A673 (cell line): ENCODE measurements around the gene SHROOM3. TPM values are rescaled to one million over a fixed set of nuclear protein-coding genes. Genes with fewer than 3 reads are reported as not detected.

ENCODE experiments used
- BruUV-seq: library from RNA; stranded (reverse); fragments of 400-500 nt; replicated peaks from 2 replicates; lab custom pipeline; 2021; lab: Mats Ljungman, UMichigan
- CTCF ChIA-PET: fragments of 300-600 bp; sonication (Branson Sonifier 250); formaldehyde crosslinking; loops from one replicate; lab custom pipeline; 2022; ENCODE audit warnings: antibody characterized with exemption; lab: Charles Lee
- POLR2A ChIA-PET: fragments of 300-600 bp; sonication (Branson Sonifier 250); formaldehyde crosslinking; loops from one replicate; lab custom pipeline; 2022; ENCODE audit warnings: antibody characterized with exemption; ENCODE audit not compliant: low non-redundant PET; lab: Charles Lee
- DNase-seq: peaks from one replicate; pipeline ENCODE4 v3.0.0-alpha.2; 2015; ENCODE audit warnings: low spot score
- H3K27ac ChIP-seq: fragments of 200-600 bp; sonication (generic); 2 replicates; pipeline ENCODE4 v1.5.1; 2016; ENCODE audit warnings: mixed run types, low read depth, mild to moderate bottlenecking, mixed read lengths, antibody characterized with exemption, low read length; ENCODE audit not compliant: poor library complexity, severe bottlenecking
- H3K27me3 ChIP-seq: fragments of 200-600 bp; sonication (generic); replicated peaks from 2 replicates; pipeline ENCODE4 v1.6.1; 2017; ENCODE audit warnings: mixed run types, low read depth, mild to moderate bottlenecking, mixed read lengths, antibody characterized with exemption, low read length; ENCODE audit not compliant: insufficient read depth, poor library complexity
- H3K36me3 ChIP-seq: fragments of 200-600 bp; sonication (generic); 2 replicates; pipeline ENCODE4 v1.6.1; 2016; ENCODE audit warnings: mixed run types, mild to moderate bottlenecking, mixed read lengths, antibody characterized with exemption, low read length; ENCODE audit not compliant: insufficient read depth, poor library complexity, severe bottlenecking
- H3K4me1 ChIP-seq: fragments of 200-600 bp; sonication (generic); 2 replicates; pipeline ENCODE4 v1.6.1; 2017; ENCODE audit warnings: mixed run types, mild to moderate bottlenecking, mixed read lengths, antibody characterized with exemption, low read length; ENCODE audit not compliant: insufficient read depth, poor library complexity, severe bottlenecking
- H3K4me3 ChIP-seq: fragments of 200-600 bp; sonication (generic); 2 replicates; pipeline ENCODE4 v1.5.1; 2016; ENCODE audit warnings: low read depth, mixed run types, mild to moderate bottlenecking, mixed read lengths, low read length; ENCODE audit not compliant: poor library complexity, severe bottlenecking
- H3K9me3 ChIP-seq: fragments of 200-600 bp; sonication (generic); 2 replicates; pipeline ENCODE4 v1.6.1; 2016; ENCODE audit warnings: mixed run types, low read depth, mild to moderate bottlenecking, mixed read lengths, antibody characterized with exemption, low read length; ENCODE audit not compliant: poor library complexity, severe bottlenecking
- EZH2 ChIP-seq: fragments of 200-600 bp; sonication (generic); IDR thresholded peaks from 2 replicates; pipeline ENCODE4 v1.6.1; 2017; ENCODE audit warnings: borderline replicate concordance, low read depth, mild to moderate bottlenecking, mixed read lengths, antibody characterized with exemption, low read length; ENCODE audit not compliant: poor library complexity, severe bottlenecking
- intact Hi-C: fragments of 100-400 bp; cut with micrococcal nuclease; formaldehyde crosslinking; loops from one replicate; pipeline ENCODE4 v1.10.0; 2022; ENCODE audit not compliant: unreplicated experiment
- total RNA-seq: library from RNA; stranded (reverse); gene quantifications from 2 replicates; pipeline ENCODE4 v1.2.3, GENCODE V29; 2021
- TF ChIP-seq, protein P1 (sequence below): fragments of 300-800, 200-600 bp; sonication (generic); conservative IDR thresholded peaks from 2 replicates; pipeline ENCODE4 v1.5.1; 2017; ENCODE audit warnings: low read depth, mild to moderate bottlenecking, antibody characterized with exemption, low read length, moderate library complexity, mixed read lengths

Gene SHROOM3
- total RNA-seq, 1 experiment from 2014 or later = 9.3 TPM

DNA sequence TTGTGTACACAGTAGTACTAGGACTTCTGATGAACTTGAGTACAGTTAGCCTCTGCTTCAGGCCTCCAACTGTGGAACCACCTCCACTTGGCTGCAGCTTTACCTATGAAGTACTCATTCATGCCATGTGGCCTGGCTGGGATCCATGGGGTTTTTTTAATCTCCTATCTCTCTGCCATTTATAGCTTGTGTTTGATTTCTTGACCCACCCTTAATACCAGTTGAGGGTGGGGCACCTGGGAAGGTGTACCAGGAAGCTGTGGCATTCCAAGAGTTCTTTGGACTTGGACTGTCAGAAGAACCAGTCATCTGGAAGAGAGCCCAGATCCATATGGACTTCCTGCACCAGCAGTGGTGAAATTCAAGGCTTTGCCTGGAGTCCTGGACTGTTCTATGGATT is 230.1 kb downstream of the SHROOM3 start:
- ChIA-PET CTCF (no interaction called here), POLR2A (no interaction called here)
- Histone ChIP-seq H3K4me1 (no peaks in the 10 kb centered on the region), H3K36me3 (no peaks in the 10 kb centered on the region), H3K27ac (no peak overlapping the region), H3K27me3 (no peaks in the 10 kb centered on the region), H3K4me3 (no peak overlapping the region), H3K9me3 (no peaks in the 10 kb centered on the region)
- DNase-seq = no peak
- intact Hi-C loops = no loop called here
- no TSS peak for BruUV-seq
- no peak for TF ChIP-seq EZH2
- TF ChIP-seq, protein P1, sequence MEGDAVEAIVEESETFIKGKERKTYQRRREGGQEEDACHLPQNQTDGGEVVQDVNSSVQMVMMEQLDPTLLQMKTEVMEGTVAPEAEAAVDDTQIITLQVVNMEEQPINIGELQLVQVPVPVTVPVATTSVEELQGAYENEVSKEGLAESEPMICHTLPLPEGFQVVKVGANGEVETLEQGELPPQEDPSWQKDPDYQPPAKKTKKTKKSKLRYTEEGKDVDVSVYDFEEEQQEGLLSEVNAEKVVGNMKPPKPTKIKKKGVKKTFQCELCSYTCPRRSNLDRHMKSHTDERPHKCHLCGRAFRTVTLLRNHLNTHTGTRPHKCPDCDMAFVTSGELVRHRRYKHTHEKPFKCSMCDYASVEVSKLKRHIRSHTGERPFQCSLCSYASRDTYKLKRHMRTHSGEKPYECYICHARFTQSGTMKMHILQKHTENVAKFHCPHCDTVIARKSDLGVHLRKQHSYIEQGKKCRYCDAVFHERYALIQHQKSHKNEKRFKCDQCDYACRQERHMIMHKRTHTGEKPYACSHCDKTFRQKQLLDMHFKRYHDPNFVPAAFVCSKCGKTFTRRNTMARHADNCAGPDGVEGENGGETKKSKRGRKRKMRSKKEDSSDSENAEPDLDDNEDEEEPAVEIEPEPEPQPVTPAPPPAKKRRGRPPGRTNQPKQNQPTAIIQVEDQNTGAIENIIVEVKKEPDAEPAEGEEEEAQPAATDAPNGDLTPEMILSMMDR = no peak

GRCh38 chr4:76665721-76666120 is 230.7 kb downstream of the SHROOM3 start:
- POLR2A ChIA-PET = no interaction called here
- no peak overlapping the region for H3K4me3 ChIP-seq
- no peaks in the 10 kb centered on the region for H3K4me1 ChIP-seq
- TF ChIP-seq, protein P1 = no peak
- no peak for TF ChIP-seq EZH2
- no peaks in the 10 kb centered on the region for H3K36me3 ChIP-seq
- CTCF ChIA-PET = no interaction called here
- no TSS peak for BruUV-seq
- intact Hi-C loops = no loop called here
- no peaks in the 10 kb centered on the region for H3K9me3 ChIP-seq
- no peak for DNase-seq
- no peak overlapping the region for H3K27ac ChIP-seq
- no peaks in the 10 kb centered on the region for H3K27me3 ChIP-seq

GRCh38 chr4:76666944-76667532 is 232.0 kb downstream of the SHROOM3 start:
- BruUV-seq = no TSS peak

More at GRCh38 chr4:76666944-76667532, 232.0 kb downstream of the SHROOM3 start:
- no peak overlapping the region for H3K27ac ChIP-seq
- ChIA-PET CTCF (no interaction called here), POLR2A (no interaction called here)
- H3K27me3 ChIP-seq = no peaks in the 10 kb centered on the region
- H3K36me3 ChIP-seq = no peaks in the 10 kb centered on the region
- H3K4me3 ChIP-seq = no peak overlapping the region
- intact Hi-C loops = no loop called here
- H3K9me3 ChIP-seq = no peaks in the 10 kb centered on the region
- TF ChIP-seq, protein P1 = no peak
- TF ChIP-seq EZH2 = no peak
- DNase-seq = no peak
- no peaks in the 10 kb centered on the region for H3K4me1 ChIP-seq
